Right cardiac atrium (tissue), 5 donors: ENCODE results near the gene CLEC3A. TPM values are rescaled to one million over a fixed set of nuclear protein-coding genes. Genes with fewer than 3 reads are reported as not detected.

Experiments
- ATAC-seq, 2 donors: fragments of 200-7000 bp; cut with Tn5 transposase; one replicate each; pipeline versions ENCODE4 v1.8.0 to v1.9.1; 2020; ENCODE audit warnings: moderate library complexity in 2 of 2, mild to moderate bottlenecking in 1 of 2
- DNase-seq, 3 donors: peaks; one replicate each; pipeline ENCODE4 v3.0.0-alpha.2; 2020
- H3K27ac ChIP-seq: one replicate; pipeline ENCODE4 v1.5.1; 2013; ENCODE audit warnings: mild to moderate bottlenecking, low read length, control low read depth, moderate library complexity
- H3K27me3 ChIP-seq: one replicate; pipeline ENCODE4 v1.6.1; 2013; ENCODE audit not compliant: control insufficient read depth, insufficient read depth
- H3K4me1 ChIP-seq: one replicate; pipeline ENCODE4 v1.6.1; 2013; ENCODE audit warnings: low read length; ENCODE audit not compliant: control insufficient read depth, insufficient read depth
- H3K4me3 ChIP-seq: one replicate; pipeline ENCODE4 v1.5.1; 2013; ENCODE audit warnings: low read length, control low read depth
- H3K9me3 ChIP-seq: one replicate; pipeline ENCODE4 v1.6.1; 2013; ENCODE audit warnings: low read length; ENCODE audit not compliant: control insufficient read depth
- WGBS: extraction: QIAGEN DNeasy Blood & Tissue Kit; methylation state at CpG from one replicate; pipeline ENCODE4 v1.1.7; 2013; 5-methylcytosine and 5-hydroxymethylcytosine counted together
- intact Hi-C, 4 donors: fragments of 100-400 bp; cut with DNase I; formaldehyde crosslinking; loops; one replicate each; pipeline versions ENCODE4 v1.11.0 to v1.14.0; 2022 to 2023
- polyA plus RNA-seq: library from polyadenylated mRNA; stranded (reverse); fragments of 200-250 nt; gene quantifications from one replicate; pipeline ENCODE4 v1.2.3, GENCODE V29; 2013
- total RNA-seq, 4 donors: library from RNA; stranded (reverse); fragmentation: NEBNext Ultra II Directional; extraction: Animal tissue kit (Norgen Biotek cat#: 25700); gene quantifications; one replicate each; pipeline ENCODE4 v1.2.1, GENCODE V29; 2021
- donor health status: healthy with polysubstance abuse.
- donor health status: DM: no; HTN: yes; CAD: no.
- donor health status: DM: no; HTN: no; CAD: no.
- donor health status: DM: no; HTN: yes; CAD: no; lungs with severe emphysema.
- donor health status: DM: yes; HTN: yes; CAD: no.

Gene CLEC3A
- total and polyA plus RNA-seq, 5 donors = 0.16 TPM; not detected in 4

DNA sequence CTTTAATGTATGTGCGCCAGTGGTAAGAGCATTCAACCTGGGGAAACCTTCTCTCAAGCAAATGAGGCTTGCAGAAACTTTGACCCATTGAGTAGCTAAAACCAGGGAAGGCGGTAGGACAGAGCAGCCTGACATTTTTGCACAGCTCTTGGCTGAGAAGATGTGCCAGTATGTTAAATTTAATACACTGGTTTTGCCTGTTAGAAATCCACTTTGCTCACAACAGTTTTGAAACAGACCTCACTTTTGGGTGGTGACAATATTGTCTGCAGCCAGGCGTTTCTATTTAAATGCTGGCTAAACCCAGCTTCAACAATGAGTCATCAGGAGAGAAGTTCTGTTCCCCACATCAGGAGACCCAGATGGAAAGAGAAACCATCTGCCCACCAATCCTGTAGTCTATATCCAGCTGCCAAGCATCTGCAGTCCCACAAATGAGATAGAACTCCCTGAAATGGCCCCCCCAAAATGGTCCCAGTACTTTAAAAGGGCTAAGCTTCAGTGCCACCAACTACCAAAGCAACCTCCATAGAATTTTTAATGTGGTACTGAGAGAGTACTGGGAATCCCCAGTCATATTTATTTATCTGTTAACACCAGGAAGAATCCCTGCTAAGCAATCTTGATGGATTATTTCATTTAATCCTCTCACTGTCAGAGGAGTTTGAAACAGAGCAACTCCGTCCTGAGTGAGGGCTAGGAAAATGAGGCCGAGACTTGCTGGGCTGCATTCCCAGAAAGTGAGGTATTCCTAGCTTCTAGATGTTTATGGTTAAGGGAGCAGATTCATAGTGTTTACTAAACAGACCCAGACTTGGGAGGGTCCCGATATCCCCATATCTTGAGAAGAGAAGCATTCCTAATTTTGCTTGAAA is 29.0 kb upstream of the CLEC3A start:
- H3K27ac ChIP-seq = peak overlapping the region; percentile 23
- intact Hi-C loops = no loop called here
- no peaks in the 10 kb centered on the region for H3K9me3 ChIP-seq
- DNase-seq = no peak
- no peak overlapping the region for H3K4me3 ChIP-seq
- peak; percentile 70 to 73 for ATAC-seq
- no peaks in the 10 kb centered on the region for H3K4me1 ChIP-seq
- 43% methylated on average over 6 of the region's 6 CpGs for WGBS
- no peaks in the 10 kb centered on the region for H3K27me3 ChIP-seq

DNA sequence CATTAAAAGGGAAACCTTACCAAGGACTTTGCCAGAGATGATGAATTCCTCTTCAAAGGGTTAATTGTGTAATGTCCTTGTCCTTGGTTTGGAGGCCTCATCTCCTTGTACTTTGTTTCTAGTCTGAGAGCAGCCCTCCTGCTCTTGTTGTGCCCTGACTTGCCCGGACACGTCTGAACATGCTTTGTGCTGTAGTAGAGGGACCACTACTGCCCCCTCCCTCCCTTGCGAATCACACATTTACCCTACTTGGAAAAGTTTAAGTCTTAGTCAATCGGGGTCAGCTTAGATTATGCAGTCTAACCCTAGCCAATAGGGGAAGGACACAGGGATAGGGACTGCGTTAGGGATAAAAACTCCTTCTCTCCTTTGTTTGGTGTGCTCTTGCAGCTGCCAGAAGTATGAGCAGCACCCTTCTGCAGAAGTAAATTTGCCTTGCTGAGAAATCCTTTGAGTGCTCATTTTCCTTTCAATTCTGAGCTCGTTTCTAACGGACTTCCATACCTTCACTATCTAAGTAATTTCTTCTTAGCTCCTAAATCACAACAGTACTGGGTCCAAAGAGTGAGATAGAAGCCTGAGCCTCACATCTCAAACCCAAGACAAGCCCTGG is 26.4 kb upstream of the CLEC3A start:
- WGBS = 83% methylated on average over 7 of the region's 7 CpGs
- no peak overlapping the region for H3K4me3 ChIP-seq
- H3K27ac ChIP-seq = no peak overlapping the region
- no peak for DNase-seq
- no peak for ATAC-seq
- intact Hi-C loops = no loop called here
- H3K4me1 ChIP-seq = no peaks in the 10 kb centered on the region
- no peaks in the 10 kb centered on the region for H3K27me3 ChIP-seq
- H3K9me3 ChIP-seq = no peaks in the 10 kb centered on the region

DNA sequence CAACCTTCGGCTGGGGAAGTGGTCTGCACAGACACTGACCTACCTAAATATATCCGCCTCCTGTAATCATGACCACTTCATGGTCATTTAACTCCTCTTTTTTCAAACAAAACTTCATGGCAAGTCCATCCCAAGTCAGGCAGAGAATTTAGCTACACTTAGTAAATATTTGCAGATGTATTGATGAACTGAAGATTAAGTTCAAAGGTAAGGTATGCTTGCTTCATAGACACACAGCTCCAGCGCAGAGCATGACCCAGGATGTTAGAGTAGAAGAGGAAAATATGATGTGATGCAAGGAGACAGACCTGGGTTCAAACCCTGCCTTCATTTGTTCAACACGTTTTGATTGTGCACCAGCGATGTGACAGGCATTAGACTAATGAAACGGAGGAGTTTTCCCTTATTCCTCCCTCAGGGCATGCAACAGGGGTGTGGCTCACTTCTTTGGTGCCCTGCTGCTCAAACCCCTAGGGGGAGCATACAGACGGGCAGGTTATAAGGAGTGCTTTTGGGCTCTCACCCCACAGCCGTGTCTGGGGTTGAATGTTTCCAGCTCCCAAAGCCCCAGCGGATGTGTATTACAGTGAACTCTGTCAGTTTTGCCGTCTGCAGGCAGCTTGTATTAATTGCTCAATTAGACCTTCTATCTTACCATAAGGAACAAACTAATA is 23.9 kb upstream of the CLEC3A start:
- no peaks in the 10 kb centered on the region for H3K9me3 ChIP-seq
- H3K27me3 ChIP-seq = no peaks in the 10 kb centered on the region
- H3K4me3 ChIP-seq = no peak overlapping the region
- no peak overlapping the region for H3K27ac ChIP-seq
- 62% methylated on average over 10 of the region's 10 CpGs for WGBS
- ATAC-seq (no peak), DNase-seq (no peak)
- intact Hi-C loops = no loop called here
- H3K4me1 ChIP-seq = no peaks in the 10 kb centered on the region

DNA sequence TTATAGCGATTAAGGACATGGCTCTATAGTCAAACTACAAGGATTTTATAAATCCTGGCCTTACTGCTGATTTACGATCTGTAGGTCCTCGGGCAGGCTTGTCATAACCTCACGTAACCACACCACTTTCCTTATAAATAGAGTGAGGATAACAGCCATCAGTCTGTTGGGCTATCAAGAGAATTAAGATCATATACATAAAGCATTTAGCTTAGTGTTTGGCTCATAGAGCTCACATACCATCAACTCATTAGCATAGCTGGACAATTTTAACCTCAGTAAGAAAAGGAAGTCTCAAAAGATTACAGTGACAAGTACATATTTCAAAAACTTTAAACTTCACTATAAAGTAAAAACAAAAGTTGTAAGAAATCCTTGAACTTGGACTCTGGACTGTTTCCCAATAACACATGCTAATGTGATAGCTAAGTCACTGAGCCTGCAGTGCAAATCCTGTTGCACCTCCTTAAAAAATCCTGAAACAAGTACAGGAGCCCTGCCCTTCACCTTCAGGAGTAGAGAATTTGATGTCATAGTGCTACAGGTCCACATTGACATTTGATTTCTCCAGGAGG is 20.8 kb upstream of the CLEC3A start:
- DNase-seq (no peak), ATAC-seq (no peak)
- Histone ChIP-seq H3K4me3 (no peak overlapping the region), H3K4me1 (no peaks in the 10 kb centered on the region), H3K27ac (no peak overlapping the region), H3K9me3 (no peaks in the 10 kb centered on the region), H3K27me3 (no peaks in the 10 kb centered on the region)
- 69% methylated on average over 4 of the region's 4 CpGs for WGBS
- intact Hi-C loops = loop anchor here in 1 of 4 donors (10.0 kb wide), 1 partner anchor 327 kb away; no protein-coding TSS in a partner anchor

DNA sequence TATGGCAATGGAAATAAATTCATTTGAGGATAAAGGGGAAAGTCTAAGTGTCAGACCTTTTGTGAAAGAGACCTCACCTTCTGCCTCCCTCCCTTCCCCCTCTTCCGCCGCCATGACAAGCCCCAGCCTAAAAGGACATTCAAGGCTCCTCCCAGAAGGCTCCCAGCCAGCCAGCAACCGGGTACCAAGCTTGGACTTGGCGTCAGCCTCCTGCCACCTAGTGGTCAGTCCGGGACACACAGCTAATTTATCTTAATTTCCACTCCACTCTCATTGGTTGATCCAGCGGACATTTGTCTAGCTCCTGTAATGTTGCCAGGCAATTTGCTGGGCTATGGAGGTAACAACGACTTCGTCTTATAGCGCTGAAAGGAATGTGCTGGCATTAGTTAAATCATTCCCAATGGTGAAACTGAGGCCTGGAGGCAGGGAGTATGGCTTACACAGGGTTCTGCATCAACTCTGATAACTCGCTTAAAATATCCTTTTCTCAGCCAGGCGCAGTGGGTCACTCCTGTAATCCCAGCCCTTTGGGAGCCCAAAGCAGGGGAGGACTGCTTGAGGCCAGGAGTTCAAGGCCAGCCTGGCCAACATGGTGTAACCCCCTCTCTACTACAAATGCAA is 19.3 kb upstream of the CLEC3A start:
- DNase-seq = peak; percentile 90 to 93 (median 91)
- Histone ChIP-seq H3K9me3 (no peaks in the 10 kb centered on the region), H3K27me3 (no peaks in the 10 kb centered on the region), H3K4me3 (no peak overlapping the region), H3K27ac (no peak overlapping the region), H3K4me1 (no peaks in the 10 kb centered on the region)
- peak; percentile 92 to 95 for ATAC-seq
- WGBS = 17% methylated on average over 11 of the region's 11 CpGs
- intact Hi-C loops = loop anchor here in 1 of 4 donors (10.0 kb wide), 1 partner anchor 328 kb away; no protein-coding TSS in a partner anchor

DNA sequence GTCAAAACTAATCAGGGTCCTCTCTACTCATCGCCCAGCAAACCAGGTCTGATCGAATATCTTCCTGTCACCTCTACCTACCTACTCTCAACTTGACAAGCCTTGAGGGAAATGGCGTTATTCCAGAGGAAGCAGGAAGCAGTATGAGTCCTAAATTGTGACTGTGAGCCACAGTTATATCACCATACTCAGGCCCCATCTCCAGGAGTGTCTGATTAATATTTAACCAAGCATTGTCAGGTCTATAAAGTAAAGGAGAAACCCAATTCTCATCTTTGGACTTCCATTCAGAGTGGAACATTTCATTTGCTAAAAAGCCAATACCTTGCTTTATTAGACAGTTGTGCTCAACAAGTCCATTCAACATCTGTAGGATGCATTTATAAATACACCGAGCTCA is 17.8 kb upstream of the CLEC3A start:
- ATAC-seq (no peak), DNase-seq (no peak)
- no peaks in the 10 kb centered on the region for H3K9me3 ChIP-seq
- H3K4me1 ChIP-seq = no peaks in the 10 kb centered on the region
- no peaks in the 10 kb centered on the region for H3K27me3 ChIP-seq
- 73% methylated on average over 4 of the region's 4 CpGs for WGBS
- H3K4me3 ChIP-seq = no peak overlapping the region
- H3K27ac ChIP-seq = no peak overlapping the region
- intact Hi-C loops = loop anchor here in 1 of 4 donors (10.0 kb wide), 1 partner anchor 330 kb away; no protein-coding TSS in a partner anchor

DNA sequence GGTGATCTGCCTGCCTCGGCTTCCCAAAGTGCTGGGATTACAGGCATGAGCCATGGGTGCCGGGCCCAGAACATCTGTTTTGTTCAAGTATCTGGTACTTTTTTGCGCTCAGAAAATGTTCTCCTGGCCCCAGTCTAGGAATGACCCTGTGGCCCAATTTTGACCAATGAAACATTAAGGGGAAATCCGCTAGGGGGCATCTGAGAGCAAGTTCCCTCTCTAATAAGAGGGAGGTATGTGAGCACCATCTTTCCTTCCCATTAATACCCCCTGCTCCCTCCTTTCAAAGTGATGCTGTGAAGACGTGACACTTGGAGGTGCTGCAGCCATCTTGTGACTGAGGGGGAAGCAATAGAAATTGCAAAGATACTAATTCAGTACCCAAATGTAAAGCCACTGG is 16.5 kb upstream of the CLEC3A start:
- intact Hi-C loops = loop anchor here in 1 of 4 donors (10.0 kb wide), 1 partner anchor 331 kb away; no protein-coding TSS in a partner anchor
- H3K9me3 ChIP-seq = no peaks in the 10 kb centered on the region
- no peak overlapping the region for H3K4me3 ChIP-seq
- DNase-seq = no peak
- no peak for ATAC-seq
- H3K4me1 ChIP-seq = no peaks in the 10 kb centered on the region
- 77% methylated on average over 5 of the region's 5 CpGs for whole genome bisulfite sequencing
- H3K27ac ChIP-seq = no peak overlapping the region
- no peaks in the 10 kb centered on the region for H3K27me3 ChIP-seq

DNA sequence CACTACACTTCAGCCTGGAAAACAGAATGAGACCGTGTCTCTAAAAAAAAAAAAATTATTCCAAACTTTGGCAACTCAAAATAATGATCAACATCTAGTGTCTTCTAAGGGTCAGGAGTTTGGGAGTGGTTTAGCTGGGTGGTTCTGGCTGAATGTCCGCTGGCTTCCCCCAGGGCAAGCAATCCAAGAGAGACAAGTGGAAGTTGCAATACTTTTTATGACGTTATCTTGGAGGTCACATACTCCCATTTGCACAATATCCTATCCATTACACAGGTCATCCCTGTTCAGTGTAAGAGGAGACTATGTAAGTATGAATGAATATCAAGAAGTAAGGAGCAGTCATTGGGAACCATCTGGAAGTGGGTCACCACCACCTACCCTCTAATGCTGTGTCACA is 15.2 kb upstream of the CLEC3A start:
- no peak overlapping the region for H3K4me3 ChIP-seq
- intact Hi-C loops = loop anchor here in 1 of 4 donors (10.0 kb wide), 1 partner anchor 332 kb away; no protein-coding TSS in a partner anchor
- DNase-seq = no peak
- H3K27me3 ChIP-seq = no peaks in the 10 kb centered on the region
- WGBS = 71% methylated on average over 3 of the region's 3 CpGs
- H3K27ac ChIP-seq = no peak overlapping the region
- no peaks in the 10 kb centered on the region for H3K4me1 ChIP-seq
- no peak for ATAC-seq
- H3K9me3 ChIP-seq = no peaks in the 10 kb centered on the region

DNA sequence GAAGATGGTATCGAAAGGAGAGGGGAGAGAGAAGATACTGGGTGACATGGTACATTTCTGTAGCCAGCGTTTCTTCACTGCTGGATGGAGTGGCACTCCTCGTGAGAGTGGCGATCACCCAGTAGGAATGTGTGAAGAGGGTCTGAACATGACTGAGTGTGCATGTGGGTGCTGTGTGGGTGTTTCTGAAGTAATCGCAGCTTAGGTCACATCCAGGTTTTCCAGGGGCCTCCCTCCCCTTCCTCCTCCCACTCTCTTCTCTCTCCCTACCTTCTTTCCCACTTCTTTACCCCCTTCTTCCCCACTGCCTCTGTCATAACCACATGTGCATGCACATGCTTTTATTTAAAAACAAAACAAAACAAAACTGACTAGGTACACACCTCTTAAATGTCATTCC is 1.8 kb downstream of the CLEC3A start:
- intact Hi-C loops = no loop called here

DNA sequence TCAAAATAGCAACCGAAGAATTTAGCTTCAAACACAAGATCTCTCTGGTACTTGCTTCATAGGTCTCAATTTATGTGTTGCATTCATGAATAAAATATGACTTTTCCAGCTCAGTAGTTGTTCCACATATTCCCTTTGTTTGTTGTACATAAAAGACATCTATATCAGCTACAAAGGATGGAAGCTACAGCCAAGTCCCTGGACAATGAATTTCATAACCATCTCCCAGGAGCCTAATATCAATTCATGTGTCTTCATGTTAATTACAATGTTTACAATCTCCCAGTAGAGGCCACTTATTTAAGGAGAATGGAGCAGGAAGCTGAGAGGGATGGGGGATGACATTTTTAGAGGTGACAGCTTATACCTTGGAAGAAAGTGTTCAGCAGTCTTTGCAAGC is 3.3 kb downstream of the CLEC3A start:
- WGBS = 94% methylated on average over 1 of the region's 1 CpG
- ATAC-seq = no peak
- no peaks in the 10 kb centered on the region for H3K27me3 ChIP-seq

More for the DNA sequence above, 1.8 kb downstream of the CLEC3A start:
- Histone ChIP-seq H3K4me3 (no peak overlapping the region), H3K27me3 (no peaks in the 10 kb centered on the region), H3K9me3 (no peaks in the 10 kb centered on the region), H3K27ac (no peak overlapping the region), H3K4me1 (no peaks in the 10 kb centered on the region)
- ATAC-seq (no peak), DNase-seq (no peak)
- WGBS = 91% methylated on average over 5 of the region's 5 CpGs

More for the DNA sequence above, 3.3 kb downstream of the CLEC3A start:
- DNase-seq = no peak
- intact Hi-C loops = no loop called here
- H3K27ac ChIP-seq = no peak overlapping the region
- no peaks in the 10 kb centered on the region for H3K4me1 ChIP-seq
- no peak overlapping the region for H3K4me3 ChIP-seq
- no peaks in the 10 kb centered on the region for H3K9me3 ChIP-seq
